Fibroblast of villous mesenchyme (primary cell): ENCODE data around the gene AKAP13. TPM values are rescaled to one million over a fixed set of nuclear protein-coding genes. Genes with fewer than 3 reads are reported as not detected.

Source experiments
- DNase-seq: peaks from one replicate; pipeline ENCODE4 v3.0.0-alpha.2; 2010; ENCODE audit warnings: low read depth
- H3K4me3 ChIP-seq: 2 replicates; pipeline ENCODE4 v1.5.1; 2011; ENCODE audit warnings: low read depth, mild to moderate bottlenecking, low read length
- total RNA-seq: library from RNA; depleted of rRNA; stranded (reverse); fragments of >200 nt; gene quantifications from 2 replicates; pipeline ENCODE4 v1.2.3, GENCODE V29; 2012
- TF ChIP-seq, protein P1 (sequence below): IDR thresholded peaks from 2 replicates; pipeline ENCODE4 v1.5.1; 2012; ENCODE audit warnings: low read depth, mild to moderate bottlenecking, low read length; ENCODE audit not compliant: insufficient read depth

Gene AKAP13
- total RNA-seq, 1 donor: 164 TPM

DNA sequence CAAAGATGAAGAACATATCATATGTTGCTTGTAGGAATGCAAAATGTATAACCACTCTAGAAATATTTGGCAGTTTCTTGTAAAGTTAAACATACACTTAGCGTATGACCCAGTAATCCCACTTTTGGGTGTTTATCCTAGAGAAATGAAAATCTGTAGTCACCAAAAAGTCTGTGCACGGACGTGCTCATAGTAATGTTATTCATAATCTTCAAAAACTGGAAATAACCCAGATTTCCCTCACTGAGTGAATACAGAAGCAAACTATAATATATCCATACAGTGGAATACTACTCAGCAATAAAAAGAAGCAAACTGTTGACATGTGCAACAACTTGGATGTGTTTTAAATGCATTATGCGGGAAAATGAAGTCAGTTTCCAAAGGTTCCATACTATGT is 155.9 kb downstream of the AKAP13 start:
- TF ChIP-seq, protein P1, sequence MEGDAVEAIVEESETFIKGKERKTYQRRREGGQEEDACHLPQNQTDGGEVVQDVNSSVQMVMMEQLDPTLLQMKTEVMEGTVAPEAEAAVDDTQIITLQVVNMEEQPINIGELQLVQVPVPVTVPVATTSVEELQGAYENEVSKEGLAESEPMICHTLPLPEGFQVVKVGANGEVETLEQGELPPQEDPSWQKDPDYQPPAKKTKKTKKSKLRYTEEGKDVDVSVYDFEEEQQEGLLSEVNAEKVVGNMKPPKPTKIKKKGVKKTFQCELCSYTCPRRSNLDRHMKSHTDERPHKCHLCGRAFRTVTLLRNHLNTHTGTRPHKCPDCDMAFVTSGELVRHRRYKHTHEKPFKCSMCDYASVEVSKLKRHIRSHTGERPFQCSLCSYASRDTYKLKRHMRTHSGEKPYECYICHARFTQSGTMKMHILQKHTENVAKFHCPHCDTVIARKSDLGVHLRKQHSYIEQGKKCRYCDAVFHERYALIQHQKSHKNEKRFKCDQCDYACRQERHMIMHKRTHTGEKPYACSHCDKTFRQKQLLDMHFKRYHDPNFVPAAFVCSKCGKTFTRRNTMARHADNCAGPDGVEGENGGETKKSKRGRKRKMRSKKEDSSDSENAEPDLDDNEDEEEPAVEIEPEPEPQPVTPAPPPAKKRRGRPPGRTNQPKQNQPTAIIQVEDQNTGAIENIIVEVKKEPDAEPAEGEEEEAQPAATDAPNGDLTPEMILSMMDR: no peak

GRCh38 chr15:85539491-85539890 is 159.1 kb downstream of the AKAP13 start:
- no peak for DNase-seq
- H3K4me3 ChIP-seq: no peak overlapping the region
- TF ChIP-seq, protein P1: no peak

More for the DNA sequence above, 155.9 kb downstream of the AKAP13 start:
- no peak overlapping the region for H3K4me3 ChIP-seq
- no peak for DNase-seq

GRCh38 chr15:85540085-85540797 is 159.8 kb downstream of the AKAP13 start:
- no peak for DNase-seq
- TF ChIP-seq, protein P1: no peak
- no peak overlapping the region for H3K4me3 ChIP-seq

- H3K4me3 ChIP-seq: no peak overlapping the region
- TF ChIP-seq, protein P1: no peak
- no peak for DNase-seq
Measured at GRCh38 chr15:85541744-85542143, 161.3 kb downstream of the AKAP13 start.

- TF ChIP-seq, protein P1: no peak
- DNase-seq: no peak
- H3K4me3 ChIP-seq: no peak overlapping the region
Measured at GRCh38 chr15:85542488-85542887, 162.1 kb downstream of the AKAP13 start.

DNA sequence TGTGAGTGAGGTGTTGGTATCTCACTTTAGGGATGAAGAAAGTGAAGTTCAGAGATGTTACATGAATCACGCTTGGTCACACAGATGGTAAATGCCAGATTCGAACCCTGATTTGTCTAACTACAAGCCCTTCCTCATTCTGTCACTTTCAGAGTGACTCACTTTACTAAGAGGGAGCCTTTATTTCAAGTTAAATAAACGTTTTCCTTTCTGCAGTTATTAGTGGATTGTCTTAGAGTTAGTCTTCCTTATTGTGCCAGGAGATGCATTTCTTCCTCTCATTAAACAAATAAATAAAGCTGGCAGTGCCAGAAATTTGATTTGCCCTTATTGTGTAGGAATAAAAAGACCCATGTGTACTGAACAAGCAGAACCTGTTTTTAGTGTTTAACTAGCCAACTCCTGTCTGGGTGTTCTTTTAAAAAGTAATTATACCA is 162.5 kb downstream of the AKAP13 start:
- DNase-seq: no peak
- TF ChIP-seq, protein P1: no peak
- no peak overlapping the region for H3K4me3 ChIP-seq

- TF ChIP-seq, protein P1: no peak
- no peak overlapping the region for H3K4me3 ChIP-seq
- DNase-seq: no peak
Measured at GRCh38 chr15:85543741-85544155, 163.3 kb downstream of the AKAP13 start.
